Aorta (tissue), 5 donors: ENCODE measurements around the gene ZNF423. TPM values are rescaled to one million over a fixed set of nuclear protein-coding genes. Genes with fewer than 3 reads are reported as not detected.

Source experiments
- ATAC-seq: fragments of 200-7000 bp; cut with Tn5 transposase; one replicate; pipeline ENCODE4 v1.9.1; 2022; ENCODE audit warnings: moderate library complexity; ENCODE audit not compliant: low FRiP score
- DNase-seq, 2 donors: peaks; one replicate each; pipeline ENCODE4 v3.0.0-alpha.2; 2020
- H3K27ac ChIP-seq, 2 donors: one replicate each; pipeline ENCODE4 v1.5.1; 2013; ENCODE audit warnings: low read length in 2 of 2, mild to moderate bottlenecking in 2 of 2, moderate library complexity in 2 of 2, control low read depth in 1 of 2, inconsistent platforms in 1 of 2, low read depth in 1 of 2
- H3K27me3 ChIP-seq, 2 donors: one replicate each; pipeline ENCODE4 v1.6.1; 2013; ENCODE audit warnings: control low read depth in 1 of 2, low read length in 1 of 2, mild to moderate bottlenecking in 1 of 2, moderate library complexity in 1 of 2; ENCODE audit not compliant: insufficient read depth in 2 of 2, control insufficient read depth in 1 of 2
- H3K36me3 ChIP-seq, 2 donors: one replicate each; pipeline ENCODE4 v1.6.1; 2013; ENCODE audit warnings: control low read depth in 1 of 2, low read length in 1 of 2, mild to moderate bottlenecking in 1 of 2; ENCODE audit not compliant: insufficient read depth in 2 of 2, control insufficient read depth in 1 of 2
- H3K4me1 ChIP-seq, 2 donors: one replicate each; pipeline ENCODE4 v1.6.1; 2013; ENCODE audit warnings: low read length in 2 of 2, control low read depth in 1 of 2, mild to moderate bottlenecking in 1 of 2, moderate library complexity in 1 of 2; ENCODE audit not compliant: insufficient read depth in 2 of 2, control insufficient read depth in 1 of 2
- H3K4me3 ChIP-seq, 2 donors: one replicate each; pipeline ENCODE4 v1.5.1; 2013; ENCODE audit warnings: low read length in 2 of 2, control low read depth in 1 of 2, mild to moderate bottlenecking in 1 of 2
- H3K9me3 ChIP-seq: one replicate; pipeline ENCODE4 v1.6.1; 2013; ENCODE audit warnings: mild to moderate bottlenecking, low read length; ENCODE audit not compliant: control insufficient read depth
- WGBS, 2 donors: extraction: QIAGEN DNeasy Blood & Tissue Kit; methylation state at CpG; one replicate each; pipeline ENCODE4 v1.1.7; 2013; 5-methylcytosine and 5-hydroxymethylcytosine counted together
- intact Hi-C, 2 donors: fragments of 100-400 bp; cut with DNase I; formaldehyde crosslinking; loops; one replicate each; pipeline versions ENCODE4 v1.14.2 to v1.15.0; 2022
- polyA plus RNA-seq, 2 donors: library from polyadenylated mRNA; stranded (reverse); fragments of 200-250 nt; gene quantifications; one replicate each; pipeline ENCODE4 v1.2.3, GENCODE V29; 2013
- total RNA-seq, 2 donors: library from RNA; stranded (reverse); fragmentation: NEBNext Ultra II Directional; extraction: Animal tissue kit (Norgen Biotek cat#: 25700); gene quantifications; one replicate each; pipeline ENCODE4 v1.2.1, GENCODE V29; 2021
- donor health status: healthy with polysubstance abuse.
- donor health status: Bipolar disorder and iron deficiency.
- donor health status: DM: no; HTN: no; CAD: no.
- donor health status: DM: no; HTN: no; CAD: no.
- donor health status: DM: yes; HTN: yes; CAD: no.

Gene ZNF423
- total and polyA plus RNA-seq, 4 donors = 3.1 to 43.1 (median 10.0) TPM

- intact Hi-C loops = no loop called here
Observed at GRCh38 chr16:49846800-49847199, 9.1 kb downstream of the ZNF423 start.

GRCh38 chr16:49844359-49844758 lies 11.6 kb downstream of the ZNF423 start:
- WGBS, 2 donors = 90 to 91% methylated on average over 6 of the region's 6 CpGs
- Histone ChIP-seq H3K4me3 (no peak overlapping the region), H3K9me3 (no peaks in the 10 kb centered on the region), H3K27me3 (no peaks in the 10 kb centered on the region), H3K36me3 (peaks cover 0 to 1% of the 10 kb centered on the region in 2 donors), H3K4me1 (no peaks in the 10 kb centered on the region), H3K27ac (no peak overlapping the region)
- no peak for DNase-seq
- no peak for ATAC-seq
- intact Hi-C loops = no loop called here

More at GRCh38 chr16:49846800-49847199, 9.1 kb downstream of the ZNF423 start:
- WGBS, 2 donors = 93 to 97% methylated on average over 2 of the region's 2 CpGs
- no peak for DNase-seq
- peaks cover 0 to 1% of the 10 kb centered on the region in 2 donors for H3K36me3 ChIP-seq
- H3K4me1 ChIP-seq = no peaks in the 10 kb centered on the region
- ATAC-seq = no peak
- H3K9me3 ChIP-seq = no peaks in the 10 kb centered on the region
- H3K4me3 ChIP-seq = no peak overlapping the region
- H3K27me3 ChIP-seq = no peaks in the 10 kb centered on the region
- no peak overlapping the region for H3K27ac ChIP-seq

- H3K36me3 ChIP-seq = peaks cover 0 to 1% of the 10 kb centered on the region in 2 donors
- ATAC-seq (no peak), DNase-seq (no peak)
- 82 to 91% methylated on average over 8 of the region's 8 CpGs for WGBS, 2 donors
- no peaks in the 10 kb centered on the region for H3K4me1 ChIP-seq
- H3K27me3 ChIP-seq = no peaks in the 10 kb centered on the region
- H3K27ac ChIP-seq = no peak overlapping the region
- no peaks in the 10 kb centered on the region for H3K9me3 ChIP-seq
- H3K4me3 ChIP-seq = no peak overlapping the region
- intact Hi-C loops = no loop called here
Observed at GRCh38 chr16:49843758-49844157, 12.2 kb downstream of the ZNF423 start.

- no peak overlapping the region for H3K4me3 ChIP-seq
- no peaks in the 10 kb centered on the region for H3K27me3 ChIP-seq
- intact Hi-C loops = no loop called here
- no peak overlapping the region for H3K27ac ChIP-seq
- H3K36me3 ChIP-seq = peaks cover 0 to 1% of the 10 kb centered on the region in 2 donors
- H3K4me1 ChIP-seq = no peaks in the 10 kb centered on the region
- WGBS, 2 donors = 54 to 55% methylated on average over 4 of the region's 4 CpGs
- H3K9me3 ChIP-seq = no peaks in the 10 kb centered on the region
- DNase-seq (no peak), ATAC-seq (no peak)
Observed at GRCh38 chr16:49842972-49843371, 12.9 kb downstream of the ZNF423 start.

- Histone ChIP-seq H3K27ac (no peak overlapping the region), H3K9me3 (no peaks in the 10 kb centered on the region), H3K4me3 (no peak overlapping the region), H3K4me1 (no peaks in the 10 kb centered on the region), H3K27me3 (no peaks in the 10 kb centered on the region), H3K36me3 (no peaks in the 10 kb centered on the region)
- ATAC-seq (no peak), DNase-seq (no peak)
- intact Hi-C loops = loop anchor here in 1 of 2 donors (10.0 kb wide), 1 partner anchor 194 kb away; no protein-coding TSS in a partner anchor
- 71 to 73% methylated on average over 26 of the region's 26 CpGs for WGBS, 2 donors
Observed at GRCh38 chr16:49839017-49839825, 16.7 kb downstream of the ZNF423 start.

GRCh38 chr16:49838441-49839016 lies 17.4 kb downstream of the ZNF423 start:
- intact Hi-C loops = loop anchor here in 1 of 2 donors (10.0 kb wide), 1 partner anchor 194 kb away; no protein-coding TSS in a partner anchor
- H3K4me1 ChIP-seq = no peaks in the 10 kb centered on the region
- no peak overlapping the region for H3K27ac ChIP-seq
- no peaks in the 10 kb centered on the region for H3K27me3 ChIP-seq
- WGBS, 2 donors = 13 to 29% methylated on average over 23 to 63 of the region's 63 CpGs
- no peak for ATAC-seq
- H3K9me3 ChIP-seq = no peaks in the 10 kb centered on the region
- H3K36me3 ChIP-seq = no peaks in the 10 kb centered on the region
- peak overlapping the region in 1 of 2 donors; percentile 6 for H3K4me3 ChIP-seq
- DNase-seq = no peak

- H3K27ac ChIP-seq = no peak overlapping the region
- no peaks in the 10 kb centered on the region for H3K4me1 ChIP-seq
- no peaks in the 10 kb centered on the region for H3K27me3 ChIP-seq
- H3K36me3 ChIP-seq = no peaks in the 10 kb centered on the region
- no peak for ATAC-seq
- no peak overlapping the region for H3K4me3 ChIP-seq
- H3K9me3 ChIP-seq = no peaks in the 10 kb centered on the region
- DNase-seq = no peak
- intact Hi-C loops = loop anchor here in 1 of 2 donors (10.0 kb wide), 1 partner anchor 193 kb away; no protein-coding TSS in a partner anchor
- WGBS, 2 donors = 88 to 89% methylated on average over 17 of the region's 17 CpGs
Observed at GRCh38 chr16:49837688-49838410, 18.1 kb downstream of the ZNF423 start.

GRCh38 chr16:49836668-49837067 lies 19.2 kb downstream of the ZNF423 start:
- H3K27ac ChIP-seq = peak overlapping the region in 1 of 2 donors; percentile 69
- no peak overlapping the region for H3K4me3 ChIP-seq
- no peaks in the 10 kb centered on the region for H3K9me3 ChIP-seq
- H3K27me3 ChIP-seq = no peaks in the 10 kb centered on the region
- WGBS, 2 donors = 12% methylated on average over 5 of the region's 5 CpGs
- ATAC-seq (no peak), DNase-seq (no peak)
- intact Hi-C loops = loop anchor here in 1 of 2 donors (10.0 kb wide), 1 partner anchor 192 kb away; no protein-coding TSS in a partner anchor
- no peaks in the 10 kb centered on the region for H3K36me3 ChIP-seq
- H3K4me1 ChIP-seq = no peaks in the 10 kb centered on the region
